ENCODE data around the gene ZNF532.

Gene ZNF532

GRCh38 chr18:58887613-58887963 lies 22.9 kb downstream of the ZNF532 start:
- TF ChIP-seq EZH2 (IDR thresholded peaks at IDR 0.05; ENCODE audit: borderline replicate concordance, low read depth, low read length, severe bottlenecking) (no peak), CTCF (IDR thresholded peaks at IDR 0.05; ENCODE audit: borderline replicate concordance, extremely low read depth, low read length, poor library complexity, severe bottlenecking) (no peak)
- Histone ChIP-seq H3K36me3 (ENCODE audit: insufficient read depth, low read length) (no peaks in the 10 kb centered on the region), H3K79me2 (ENCODE audit: insufficient read depth, low read length) (no peaks in the 10 kb centered on the region), H3K4me1 (ENCODE audit: insufficient read depth, low read length) (peaks cover 6% of the 10 kb centered on the region; the same call in 1 of the 2 replicates), H2AFZ (ENCODE audit: low read depth, low read length) (no peak overlapping the region), H3K4me2 (ENCODE audit: insufficient read depth, low read length) (no peak overlapping the region), H3K27ac (ENCODE audit: low read length) (no peak overlapping the region), H3K9me3 (ENCODE audit: insufficient read depth, low read length, severe bottlenecking) (no peaks in the 10 kb centered on the region), H3K9ac (ENCODE audit: low read depth, low read length) (no peak overlapping the region), H4K20me1 (ENCODE audit: insufficient read depth, low read length) (no peaks in the 10 kb centered on the region), H3K27me3 (ENCODE audit: insufficient read depth, low read length, poor library complexity) (peaks cover 13% of the 10 kb centered on the region), H3K4me3 (ENCODE audit: low read depth in 1 of 2, low read length in 2 of 2) (no peak overlapping the region)
- peak; percentile 43 for DNase-seq
- ATAC-seq (ENCODE audit: insufficient read depth, low read depth): peak; percentile 77

DNA sequence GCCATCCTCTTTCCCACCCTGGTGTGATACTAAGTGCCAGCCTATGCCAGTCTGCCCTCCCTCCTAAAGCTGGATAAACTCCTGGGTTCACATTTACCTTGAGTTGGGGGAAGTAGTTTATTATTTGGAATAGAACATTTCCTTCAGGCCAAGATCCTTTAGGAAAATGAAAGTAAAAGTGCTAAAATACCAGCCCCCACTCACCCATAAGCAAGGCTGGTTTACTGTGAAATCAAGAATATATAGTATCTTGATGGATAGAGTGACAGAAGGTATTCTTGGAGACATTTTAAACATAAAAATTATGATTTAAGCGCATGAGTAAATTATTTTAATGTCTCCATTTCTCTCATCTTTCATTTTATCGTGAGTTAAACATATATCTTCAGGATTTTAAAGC lies 27.1 kb downstream of the ZNF532 start:
- Histone ChIP-seq H3K4me2 (ENCODE audit: insufficient read depth, low read length) (no peak overlapping the region), H3K27me3 (ENCODE audit: insufficient read depth, low read length, poor library complexity) (peaks cover 16% of the 10 kb centered on the region), H3K27ac (ENCODE audit: low read length) (no peak overlapping the region), H3K79me2 (ENCODE audit: insufficient read depth, low read length) (no peaks in the 10 kb centered on the region), H3K36me3 (ENCODE audit: insufficient read depth, low read length) (no peaks in the 10 kb centered on the region), H3K4me1 (ENCODE audit: insufficient read depth, low read length) (peaks cover 11% of the 10 kb centered on the region; the same call in 1 of the 2 replicates), H4K20me1 (ENCODE audit: insufficient read depth, low read length) (no peaks in the 10 kb centered on the region), H2AFZ (ENCODE audit: low read depth, low read length) (no peak overlapping the region), H3K9me3 (ENCODE audit: insufficient read depth, low read length, severe bottlenecking) (no peaks in the 10 kb centered on the region), H3K9ac (ENCODE audit: low read depth, low read length) (no peak overlapping the region), H3K4me3 (ENCODE audit: low read depth in 1 of 2, low read length in 2 of 2) (no peak overlapping the region)
- DNase-seq (no peak), ATAC-seq (ENCODE audit: insufficient read depth, low read depth) (no peak)
- no peak for TF ChIP-seq CTCF (IDR thresholded peaks at IDR 0.05; ENCODE audit: borderline replicate concordance, extremely low read depth, low read length, poor library complexity, severe bottlenecking)
- no peak for TF ChIP-seq EZH2 (IDR thresholded peaks at IDR 0.05; ENCODE audit: borderline replicate concordance, low read depth, low read length, severe bottlenecking)

- no peak overlapping the region for H3K4me2 ChIP-seq (ENCODE audit: insufficient read depth, low read length)
- peaks cover 14% of the 10 kb centered on the region; the same call in 1 of the 2 replicates for H3K4me1 ChIP-seq (ENCODE audit: insufficient read depth, low read length)
- H3K27me3 ChIP-seq (ENCODE audit: insufficient read depth, low read length, poor library complexity): peaks cover 16% of the 10 kb centered on the region
- ATAC-seq (ENCODE audit: insufficient read depth, low read depth) (no peak), DNase-seq (no peak)
- no peaks in the 10 kb centered on the region for H3K9me3 ChIP-seq (ENCODE audit: insufficient read depth, low read length, severe bottlenecking)
- H3K4me3 ChIP-seq (ENCODE audit: low read depth in 1 of 2, low read length in 2 of 2): no peak overlapping the region
- no peak overlapping the region for H3K27ac ChIP-seq (ENCODE audit: low read length)
- TF ChIP-seq EZH2 (IDR thresholded peaks at IDR 0.05; ENCODE audit: borderline replicate concordance, low read depth, low read length, severe bottlenecking) (no peak), CTCF (IDR thresholded peaks at IDR 0.05; ENCODE audit: borderline replicate concordance, extremely low read depth, low read length, poor library complexity, severe bottlenecking) (no peak)
- no peak overlapping the region for H2AFZ ChIP-seq (ENCODE audit: low read depth, low read length)
- no peaks in the 10 kb centered on the region for H4K20me1 ChIP-seq (ENCODE audit: insufficient read depth, low read length)
- H3K36me3 ChIP-seq (ENCODE audit: insufficient read depth, low read length): no peaks in the 10 kb centered on the region
- H3K79me2 ChIP-seq (ENCODE audit: insufficient read depth, low read length): no peaks in the 10 kb centered on the region
- H3K9ac ChIP-seq (ENCODE audit: low read depth, low read length): no peak overlapping the region
Observed at GRCh38 chr18:58892488-58892887, 27.8 kb downstream of the ZNF532 start.

Data from DND-41 (cell line).